HS-27A (cell line): ENCODE measurements around the gene NRG3.
"Not testable (repeated sequence)": the region's sequence is repeated elsewhere in the genome, so short reads cannot be mapped to it uniquely, and the experiment has no call there.

Experiments used
- DNase-seq: peaks from one replicate; pipeline ENCODE4 v3.0.0-alpha.2; 2012; ENCODE audit warnings: low read depth, missing footprints

Gene NRG3

GRCh38 chr10:81961451-81962184 lies 86.6 kb downstream of the NRG3 start:
- DNase-seq = no peak

DNA sequence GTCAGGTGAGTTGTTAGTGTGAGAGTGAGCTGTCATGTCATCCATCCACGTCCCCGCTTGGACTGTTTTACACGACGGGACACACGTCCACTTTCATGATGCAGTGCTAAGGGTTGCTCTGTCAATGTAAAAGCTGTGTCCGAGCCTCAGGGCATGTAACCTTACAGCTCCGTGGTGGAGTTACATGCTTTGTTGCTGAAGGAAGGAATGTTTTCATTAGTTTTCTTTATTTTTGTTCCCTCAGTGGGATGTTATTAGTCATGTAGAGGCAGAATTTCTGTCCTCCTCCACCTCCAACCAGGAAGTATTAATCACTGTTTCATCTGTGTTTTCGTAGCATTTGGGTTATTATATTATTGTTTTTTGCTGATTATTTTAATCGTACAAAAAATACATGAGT lies 88.6 kb downstream of the NRG3 start:
- DNase-seq = no peak

DNA sequence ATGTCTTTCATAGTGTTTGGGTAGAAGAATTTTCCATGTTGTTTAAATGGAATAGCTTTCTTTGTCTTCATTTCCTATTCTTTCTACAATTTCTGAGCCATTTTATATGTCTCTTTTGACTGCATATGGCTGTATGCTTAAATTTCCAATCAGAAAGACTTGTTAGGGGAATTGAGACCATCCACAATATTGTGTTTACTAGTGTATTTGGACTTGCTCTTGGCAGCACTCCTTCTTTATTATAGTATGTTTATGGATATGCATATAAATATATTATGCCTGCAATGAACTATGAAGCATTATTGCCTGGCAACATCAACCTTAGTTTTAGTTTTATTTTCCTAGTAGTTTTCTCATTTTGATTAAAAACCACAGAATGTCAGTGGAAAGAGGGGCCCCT lies 92.7 kb downstream of the NRG3 start:
- DNase-seq = no peak

DNA sequence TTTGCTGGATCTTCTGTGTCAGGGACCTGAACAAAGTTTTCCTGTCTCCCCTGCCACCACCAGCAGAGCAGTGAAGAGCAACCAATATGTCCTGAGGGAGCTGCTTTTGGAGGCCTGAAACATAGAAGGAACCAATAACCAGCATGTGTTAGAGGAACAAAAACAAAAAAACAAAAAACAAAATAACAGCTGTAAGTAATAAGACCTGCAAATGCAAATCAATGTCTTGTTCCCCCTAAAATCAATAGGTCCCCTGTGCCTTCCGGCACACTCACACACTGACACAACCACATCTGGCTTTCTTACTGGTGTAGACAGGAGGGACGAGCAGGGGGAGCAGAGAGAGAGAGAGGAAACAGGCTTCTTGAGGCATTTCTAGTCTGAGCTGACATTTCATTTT lies 94.1 kb downstream of the NRG3 start:
- no peak for DNase-seq

GRCh38 chr10:81978238-81978637 lies 103.2 kb downstream of the NRG3 start:
- no peak for DNase-seq

- no peak for DNase-seq
Measured at GRCh38 chr10:81981724-81982123, 106.7 kb downstream of the NRG3 start.

DNA sequence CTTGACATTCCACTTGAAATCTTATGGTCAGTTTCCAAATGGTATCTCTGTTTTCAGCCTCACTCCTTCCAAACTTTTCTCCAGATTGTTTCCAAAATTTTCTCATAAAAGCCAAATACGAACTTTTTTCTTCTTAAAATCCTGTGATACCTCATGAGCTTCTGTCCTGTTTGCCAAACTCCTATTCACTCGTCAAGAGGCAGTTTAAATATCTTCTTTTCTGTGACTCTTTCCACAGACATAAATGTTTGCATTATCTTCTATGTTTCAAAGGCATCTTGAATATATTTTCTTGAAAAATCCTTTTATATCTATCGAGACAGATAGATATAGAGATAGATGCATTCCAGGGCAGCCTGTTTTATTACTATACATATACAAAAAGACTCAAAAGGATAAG lies 109.4 kb downstream of the NRG3 start:
- DNase-seq = no peak

GRCh38 chr10:81995254-81995653 lies 120.3 kb downstream of the NRG3 start:
- no peak for DNase-seq

DNA sequence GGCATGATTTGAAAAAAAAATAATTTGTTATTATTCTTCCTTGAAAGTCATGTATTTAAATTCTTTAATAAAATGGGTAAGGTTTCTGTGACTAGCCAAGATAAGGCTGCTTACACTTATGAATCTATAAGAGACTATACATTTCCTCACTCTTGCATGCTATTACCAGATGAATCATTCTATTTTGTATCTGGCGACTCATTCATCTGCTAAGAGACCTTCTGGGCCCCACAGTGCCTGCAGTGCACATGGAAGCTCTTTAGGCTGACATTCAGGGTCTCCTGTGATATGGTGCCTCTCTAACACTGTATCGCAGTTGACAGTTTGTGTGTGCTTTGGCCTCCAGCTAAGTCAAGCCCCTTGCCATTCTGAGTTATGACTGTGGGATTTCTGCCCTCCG lies 121.9 kb downstream of the NRG3 start:
- no peak for DNase-seq

DNA sequence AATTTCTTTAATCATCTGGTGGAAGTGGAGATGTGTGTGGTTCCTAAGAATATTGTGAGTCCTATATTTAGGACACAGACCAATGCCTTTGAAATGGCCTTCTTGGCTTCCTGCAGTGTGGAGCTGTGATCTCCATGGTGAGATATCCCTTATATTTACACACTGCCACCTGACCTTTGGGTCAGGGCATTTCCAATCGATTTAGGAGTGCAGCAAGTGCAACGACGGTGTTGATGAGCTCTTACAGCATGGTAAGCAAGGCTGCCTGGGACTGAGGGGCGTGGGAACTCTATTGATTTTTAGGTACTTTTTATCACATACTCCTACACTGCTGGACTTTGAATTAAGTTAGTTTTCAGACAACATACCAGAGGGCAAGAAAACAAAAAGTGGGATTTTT lies 146.0 kb downstream of the NRG3 start:
- DNase-seq = no peak

GRCh38 chr10:82027711-82028110 lies 152.7 kb downstream of the NRG3 start:
- no peak for DNase-seq

- DNase-seq = no peak
Measured at GRCh38 chr10:82037076-82037475, 162.1 kb downstream of the NRG3 start.

DNA sequence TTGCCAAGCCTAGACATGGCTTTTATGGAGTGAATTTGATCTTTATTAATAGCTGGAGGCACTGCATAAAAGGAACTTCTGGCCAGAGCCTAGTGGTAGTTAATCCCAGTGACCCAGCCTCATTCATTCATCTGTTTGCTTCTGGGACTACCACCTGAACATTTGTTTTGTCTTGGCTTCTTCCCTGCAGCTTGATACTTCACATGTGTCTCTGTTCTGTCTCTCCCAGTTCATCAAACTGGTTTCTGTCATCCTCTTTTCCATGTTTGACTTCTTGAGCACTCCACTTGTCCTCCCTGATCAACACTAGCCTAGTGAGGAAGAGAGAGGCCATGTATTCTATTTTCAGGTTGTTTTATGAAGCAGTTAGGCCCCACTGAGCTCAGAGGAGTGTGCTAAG lies 163.6 kb downstream of the NRG3 start:
- no peak for DNase-seq

- DNase-seq = no peak
Measured at GRCh38 chr10:82040336-82040735, 165.3 kb downstream of the NRG3 start.

DNA sequence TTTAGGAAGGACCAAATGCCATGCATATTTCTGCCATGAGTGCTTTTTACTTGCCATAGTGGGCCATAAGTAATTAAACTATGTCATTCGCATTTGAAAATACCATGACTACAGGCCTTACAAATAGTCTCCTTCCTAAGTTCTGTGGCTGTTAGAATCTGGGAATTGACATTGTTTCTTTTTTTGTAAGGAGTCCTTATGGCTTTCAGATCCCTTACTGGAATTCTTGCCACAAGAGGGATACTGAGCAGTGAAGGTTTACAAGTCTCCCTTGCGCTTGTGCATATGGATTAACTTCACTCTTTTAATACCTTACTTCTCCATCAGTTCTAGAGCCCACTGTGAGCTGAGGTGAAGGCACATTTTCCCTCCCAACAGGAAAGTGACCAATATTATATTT lies 166.0 kb downstream of the NRG3 start:
- no peak for DNase-seq

DNA sequence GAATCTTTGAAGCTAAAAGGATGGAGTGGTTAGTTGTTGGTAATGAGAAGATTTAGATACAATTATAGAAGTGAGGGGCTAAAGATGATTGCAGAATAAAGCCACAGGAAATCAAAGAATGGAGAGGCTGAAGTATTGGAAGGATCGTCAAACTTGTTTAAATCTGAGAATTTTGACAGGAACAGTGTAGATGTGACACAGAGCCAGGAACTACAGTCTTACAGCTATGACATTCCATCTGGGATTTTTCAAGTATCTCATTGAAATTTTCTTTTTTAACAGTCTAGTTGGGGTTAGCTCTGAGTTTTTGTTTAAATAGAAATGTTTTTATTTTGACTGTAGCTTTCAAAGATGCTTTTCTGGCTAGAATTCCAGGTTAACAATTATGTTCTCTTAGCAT lies 181.4 kb downstream of the NRG3 start:
- no peak for DNase-seq

GRCh38 chr10:82067192-82067591 lies 192.2 kb downstream of the NRG3 start:
- DNase-seq = not testable (repeated sequence)

DNA sequence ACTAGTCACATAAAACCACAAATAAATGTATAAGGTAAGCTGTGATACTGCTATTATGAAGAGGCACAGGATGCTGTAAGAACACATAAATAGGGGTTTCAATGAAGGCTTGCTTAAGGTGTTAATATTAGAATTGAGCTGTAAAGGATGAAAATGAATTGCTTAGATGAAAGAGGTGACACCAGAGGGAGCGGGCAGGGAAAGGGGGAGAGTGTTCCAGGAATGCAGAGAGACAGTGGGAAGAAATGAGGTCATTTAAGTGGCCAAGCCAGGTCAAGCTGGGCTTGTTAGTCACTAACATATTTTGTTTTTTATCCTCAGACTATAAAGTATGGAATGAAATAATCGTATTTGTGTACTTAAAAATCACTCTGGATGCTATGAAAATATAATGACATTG lies 193.5 kb downstream of the NRG3 start:
- DNase-seq = no peak

GRCh38 chr10:82071231-82071630 lies 196.2 kb downstream of the NRG3 start:
- no peak for DNase-seq

DNA sequence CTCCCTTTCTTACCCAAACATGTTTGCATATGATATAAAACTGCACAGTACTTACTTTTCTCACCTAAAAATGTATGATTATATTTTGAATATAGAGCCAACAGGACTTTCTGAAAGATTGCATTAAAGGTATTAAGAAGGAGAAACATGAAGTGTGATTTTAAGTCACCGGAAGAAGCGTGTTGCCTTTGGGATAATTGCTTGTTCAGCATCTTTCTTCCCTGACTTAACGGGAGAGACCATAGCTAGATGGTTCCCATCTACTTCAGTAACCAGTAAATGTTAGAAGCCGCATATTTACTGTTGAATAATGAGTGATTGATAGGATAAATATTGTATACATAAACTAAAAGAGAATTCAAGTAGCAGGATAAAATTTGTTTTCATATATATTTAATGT lies 197.1 kb downstream of the NRG3 start:
- no peak for DNase-seq

DNA sequence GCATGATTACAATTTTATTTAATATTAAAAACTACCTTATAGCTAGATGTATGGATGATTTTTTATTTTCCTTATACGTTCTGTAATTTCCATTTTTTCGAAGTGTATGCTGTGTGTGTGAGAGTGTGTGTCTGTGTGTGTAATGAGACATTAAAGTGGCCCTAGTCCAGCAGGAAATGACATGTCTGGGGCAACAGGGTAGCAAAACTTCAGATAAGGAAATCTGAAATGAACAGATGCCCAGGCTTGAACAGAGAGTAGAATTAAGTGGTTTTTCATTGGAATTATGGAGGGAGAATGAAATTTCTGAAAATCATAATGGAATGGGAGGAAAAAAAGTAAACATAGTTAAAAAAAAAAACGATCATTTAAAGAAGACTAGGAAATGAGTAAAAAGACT lies 200.6 kb downstream of the NRG3 start:
- DNase-seq = no peak

GRCh38 chr10:82084496-82084895 lies 209.5 kb downstream of the NRG3 start:
- no peak for DNase-seq

DNA sequence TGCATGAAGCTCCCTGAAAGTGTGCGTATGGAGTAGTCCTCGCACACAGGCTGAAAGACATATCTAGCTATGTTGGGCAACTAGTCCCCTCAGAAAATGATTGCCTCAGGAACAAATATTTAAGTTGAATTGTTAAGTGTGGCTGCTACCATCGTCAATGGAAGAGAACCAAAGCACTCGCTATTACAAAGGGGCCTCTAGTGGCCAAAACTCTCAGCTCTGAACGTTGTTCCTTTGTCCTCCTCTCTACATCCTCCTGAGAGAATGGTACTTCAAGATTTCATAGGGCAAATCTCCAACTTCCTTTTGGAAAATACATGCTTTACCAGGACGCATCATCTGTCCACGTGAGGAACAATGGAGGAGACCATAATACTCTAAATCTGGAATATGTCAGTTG lies 209.9 kb downstream of the NRG3 start:
- DNase-seq = no peak

GRCh38 chr10:82089327-82089726 lies 214.3 kb downstream of the NRG3 start:
- no peak for DNase-seq

GRCh38 chr10:82091413-82091812 lies 216.4 kb downstream of the NRG3 start:
- DNase-seq = no peak
